ENCODE results near the gene DERA.

GRCh38 chr12:16020031-16020430 is 108.9 kb downstream of the DERA start:
- TF ChIP-seq CTCF (IDR thresholded peaks at IDR 0.05; ENCODE audit: borderline replicate concordance, extremely low read depth, low read length, poor library complexity, severe bottlenecking) (no peak), EZH2 (IDR thresholded peaks at IDR 0.05; ENCODE audit: borderline replicate concordance, low read depth, low read length, severe bottlenecking) (no peak)

Data from DND-41 (cell line).